DMS 273 (cell line): ENCODE measurements around the gene SPCS1.
A peak's percentile ranks its signal among the peaks of the same experiment; 100 is the strongest.
"Not testable (repeated sequence)": the region's sequence is repeated elsewhere in the genome, so short reads cannot be mapped to it uniquely, and the experiment has no call there.

Experiments used
- DNase-seq: peaks from one replicate; lab custom pipeline; 2025; ENCODE audit not compliant: unreplicated experiment; lab: John Stamatoyannopoulos, UW

SPCS1 gene

GRCh38 chr3:52728753-52729152, 22.8 kb downstream of the SPCS1 start:
- not testable (repeated sequence) for DNase-seq

GRCh38 chr3:52730681-52731080, 24.8 kb downstream of the SPCS1 start:
- no peak for DNase-seq

- DNase-seq, result no peak
These were observed 25.7 kb downstream of the SPCS1 start for GRCh38 chr3:52731590-52731989.

GRCh38 chr3:52733256-52733891, 27.5 kb downstream of the SPCS1 start:
- DNase-seq, result no peak

- no peak for DNase-seq
These were observed 33.8 kb downstream of the SPCS1 start for GRCh38 chr3:52739730-52740129.

- peak; percentile 35 for DNase-seq
These were observed 36.6 kb downstream of the SPCS1 start for GRCh38 chr3:52742418-52743041.

GRCh38 chr3:52743152-52743551, 37.2 kb downstream of the SPCS1 start:
- no peak for DNase-seq

- no peak for DNase-seq
These were observed 37.8 kb downstream of the SPCS1 start for GRCh38 chr3:52743721-52744120.

GRCh38 chr3:52752045-52752660, 46.2 kb downstream of the SPCS1 start:
- DNase-seq, result no peak

- DNase-seq, result no peak
These were observed 48.5 kb downstream of the SPCS1 start for GRCh38 chr3:52754373-52754772.

GRCh38 chr3:52756141-52756540, 50.2 kb downstream of the SPCS1 start:
- no peak for DNase-seq
